Activated naive CD8-positive, alpha-beta T cell treated with anti-CD3 and anti-CD28 coated beads, Interleukin-2, amount 50 U/mL, for 24 hours (primary cell): ENCODE measurements around the gene PYROXD2.
A peak's percentile ranks its signal among the peaks of the same experiment; 100 is the strongest.

Experiments
- ATAC-seq: fragments of 150-1000 bp; cut with Tn5 transposase; one replicate; pipeline ENCODE4 v1.10.0; 2021
- DNase-seq: peaks from one replicate; pipeline ENCODE4 v3.0.0; 2021
- H3K27ac Mint-ChIP-seq: one replicate; pipeline ENCODE4 v1.8.0; 2021; ENCODE audit warnings: mild to moderate bottlenecking, mixed read lengths
- H3K27me3 Mint-ChIP-seq: one replicate; pipeline ENCODE4 v1.8.0; 2021; ENCODE audit warnings: mixed read lengths
- H3K36me3 Mint-ChIP-seq: one replicate; pipeline ENCODE4 v1.8.0; 2021; ENCODE audit warnings: low read depth, mixed read lengths
- H3K4me1 Mint-ChIP-seq: one replicate; pipeline ENCODE4 v1.8.0; 2021; ENCODE audit warnings: mixed read lengths
- H3K4me3 Mint-ChIP-seq: one replicate; pipeline ENCODE4 v1.8.0; 2021; ENCODE audit warnings: mild to moderate bottlenecking, moderate library complexity, mixed read lengths
- H3K9me3 Mint-ChIP-seq: one replicate; pipeline ENCODE4 v1.8.0; 2021; ENCODE audit warnings: mixed read lengths

The PYROXD2 gene

GRCh38 chr10:98446151-98446660, 31.2 kb upstream of the PYROXD2 start:
- Mint-ChIP-seq H3K27me3 (peaks cover 5% of the 10 kb centered on the region), H3K9me3 (no peaks in the 10 kb centered on the region), H3K4me1 (peaks cover 48% of the 10 kb centered on the region), H3K4me3 (peak overlapping the region; percentile 88), H3K27ac (peak overlapping the region; percentile 82), H3K36me3 (peaks cover 31% of the 10 kb centered on the region)
- ATAC-seq (peak; percentile 53), DNase-seq (peak; percentile 56)

GRCh38 chr10:98445200-98445812, 30.3 kb upstream of the PYROXD2 start:
- Mint-ChIP-seq H3K27ac (peak overlapping the region; percentile 82), H3K36me3 (peaks cover 38% of the 10 kb centered on the region), H3K9me3 (no peaks in the 10 kb centered on the region), H3K4me3 (peak overlapping the region; percentile 88), H3K27me3 (no peaks in the 10 kb centered on the region), H3K4me1 (peaks cover 48% of the 10 kb centered on the region)
- ATAC-seq: no peak
- DNase-seq: no peak

GRCh38 chr10:98444314-98445006, 29.5 kb upstream of the PYROXD2 start:
- Mint-ChIP-seq H3K27me3 (no peaks in the 10 kb centered on the region), H3K36me3 (peaks cover 46% of the 10 kb centered on the region), H3K9me3 (no peaks in the 10 kb centered on the region), H3K4me1 (peaks cover 48% of the 10 kb centered on the region), H3K27ac (peak overlapping the region; percentile 11), H3K4me3 (peak overlapping the region; percentile 88)
- ATAC-seq (no peak), DNase-seq (no peak)

- H3K27me3 Mint-ChIP-seq: no peaks in the 10 kb centered on the region
- peaks cover 64% of the 10 kb centered on the region for H3K36me3 Mint-ChIP-seq
- no peak overlapping the region for H3K27ac Mint-ChIP-seq
- no peak for ATAC-seq
- peaks cover 23% of the 10 kb centered on the region for H3K4me1 Mint-ChIP-seq
- DNase-seq: no peak
- no peak overlapping the region for H3K4me3 Mint-ChIP-seq
- no peaks in the 10 kb centered on the region for H3K9me3 Mint-ChIP-seq
Observed at GRCh38 chr10:98438715-98439114, 23.7 kb upstream of the PYROXD2 start.

- ATAC-seq: no peak
- Mint-ChIP-seq H3K9me3 (no peaks in the 10 kb centered on the region), H3K4me3 (no peak overlapping the region), H3K4me1 (peaks cover 10% of the 10 kb centered on the region), H3K36me3 (peaks cover 69% of the 10 kb centered on the region), H3K27me3 (no peaks in the 10 kb centered on the region), H3K27ac (no peak overlapping the region)
- DNase-seq: no peak
Observed at GRCh38 chr10:98436704-98437103, 21.7 kb upstream of the PYROXD2 start.

- Mint-ChIP-seq H3K27ac (no peak overlapping the region), H3K36me3 (peaks cover 68% of the 10 kb centered on the region), H3K27me3 (no peaks in the 10 kb centered on the region), H3K4me3 (no peak overlapping the region), H3K9me3 (no peaks in the 10 kb centered on the region), H3K4me1 (peaks cover 7% of the 10 kb centered on the region)
- ATAC-seq (no peak), DNase-seq (no peak)
Observed at GRCh38 chr10:98435178-98435577, 20.2 kb upstream of the PYROXD2 start.

- DNase-seq (no peak), ATAC-seq (no peak)
- no peak overlapping the region for H3K4me3 Mint-ChIP-seq
- no peaks in the 10 kb centered on the region for H3K9me3 Mint-ChIP-seq
- peaks cover 58% of the 10 kb centered on the region for H3K36me3 Mint-ChIP-seq
- no peak overlapping the region for H3K27ac Mint-ChIP-seq
- no peaks in the 10 kb centered on the region for H3K27me3 Mint-ChIP-seq
- H3K4me1 Mint-ChIP-seq: peaks cover 7% of the 10 kb centered on the region
Observed at GRCh38 chr10:98433881-98434732, 19.1 kb upstream of the PYROXD2 start.

- no peak for ATAC-seq
- no peak for DNase-seq
- Mint-ChIP-seq H3K4me3 (no peak overlapping the region), H3K27me3 (no peaks in the 10 kb centered on the region), H3K27ac (no peak overlapping the region), H3K9me3 (no peaks in the 10 kb centered on the region), H3K36me3 (peaks cover 55% of the 10 kb centered on the region), H3K4me1 (peaks cover 6% of the 10 kb centered on the region)
Observed at GRCh38 chr10:98433371-98433770, 18.4 kb upstream of the PYROXD2 start.

GRCh38 chr10:98432330-98432729, 17.3 kb upstream of the PYROXD2 start:
- Mint-ChIP-seq H3K27me3 (no peaks in the 10 kb centered on the region), H3K9me3 (no peaks in the 10 kb centered on the region), H3K27ac (no peak overlapping the region), H3K4me1 (no peaks in the 10 kb centered on the region), H3K4me3 (no peak overlapping the region), H3K36me3 (peaks cover 56% of the 10 kb centered on the region)
- ATAC-seq: no peak
- no peak for DNase-seq

GRCh38 chr10:98431016-98431415, 16.0 kb upstream of the PYROXD2 start:
- Mint-ChIP-seq H3K4me1 (no peaks in the 10 kb centered on the region), H3K9me3 (no peaks in the 10 kb centered on the region), H3K27me3 (no peaks in the 10 kb centered on the region), H3K27ac (peak overlapping the region; percentile 23), H3K36me3 (peaks cover 54% of the 10 kb centered on the region), H3K4me3 (no peak overlapping the region)
- no peak for ATAC-seq
- no peak for DNase-seq

GRCh38 chr10:98430427-98430826, 15.4 kb upstream of the PYROXD2 start:
- H3K27ac Mint-ChIP-seq: no peak overlapping the region
- H3K27me3 Mint-ChIP-seq: no peaks in the 10 kb centered on the region
- DNase-seq: no peak
- H3K4me1 Mint-ChIP-seq: no peaks in the 10 kb centered on the region
- no peak overlapping the region for H3K4me3 Mint-ChIP-seq
- H3K36me3 Mint-ChIP-seq: peaks cover 49% of the 10 kb centered on the region
- H3K9me3 Mint-ChIP-seq: no peaks in the 10 kb centered on the region
- no peak for ATAC-seq

GRCh38 chr10:98429320-98430072, 14.5 kb upstream of the PYROXD2 start:
- H3K9me3 Mint-ChIP-seq: no peaks in the 10 kb centered on the region
- no peak for DNase-seq
- ATAC-seq: no peak
- no peaks in the 10 kb centered on the region for H3K27me3 Mint-ChIP-seq
- H3K36me3 Mint-ChIP-seq: peaks cover 41% of the 10 kb centered on the region
- H3K4me1 Mint-ChIP-seq: no peaks in the 10 kb centered on the region
- no peak overlapping the region for H3K27ac Mint-ChIP-seq
- no peak overlapping the region for H3K4me3 Mint-ChIP-seq

GRCh38 chr10:98427011-98427515, 12.1 kb upstream of the PYROXD2 start:
- H3K4me3 Mint-ChIP-seq: no peak overlapping the region
- no peaks in the 10 kb centered on the region for H3K9me3 Mint-ChIP-seq
- H3K4me1 Mint-ChIP-seq: no peaks in the 10 kb centered on the region
- no peak overlapping the region for H3K27ac Mint-ChIP-seq
- DNase-seq (no peak), ATAC-seq (no peak)
- peaks cover 18% of the 10 kb centered on the region for H3K36me3 Mint-ChIP-seq
- H3K27me3 Mint-ChIP-seq: no peaks in the 10 kb centered on the region
